Liver (tissue), 9 donors: ENCODE results near the gene UTP25. TPM values are rescaled to one million over a fixed set of nuclear protein-coding genes. Genes with fewer than 3 reads are reported as not detected.

ENCODE experiments used
- DNase-seq: peaks from one replicate; pipeline ENCODE4 v3.0.0-alpha.2; 2017; ENCODE audit warnings: low spot score
- H3K27ac ChIP-seq, 2 donors: one replicate each; pipeline ENCODE4 v1.7.0; 2013; ENCODE audit warnings: inconsistent platforms in 2 of 2, low read length in 2 of 2, control low read depth in 1 of 2, low read depth in 1 of 2, mild to moderate bottlenecking in 1 of 2
- H3K27me3 ChIP-seq, 4 donors: one replicate each; pipeline versions ENCODE4 v1.6.1 to v1.7.0; 2013; ENCODE audit warnings: low read length in 3 of 4, inconsistent platforms in 1 of 4, mild to moderate bottlenecking in 1 of 4, moderate library complexity in 1 of 4; ENCODE audit not compliant: control insufficient read depth in 4 of 4, insufficient read depth in 4 of 4
- H3K36me3 ChIP-seq, 4 donors: one replicate each; pipeline versions ENCODE4 v1.6.1 to v1.7.0; 2013; ENCODE audit warnings: low read length in 3 of 4, mild to moderate bottlenecking in 3 of 4, low read depth in 1 of 4, moderate library complexity in 1 of 4; ENCODE audit not compliant: control insufficient read depth in 4 of 4, insufficient read depth in 3 of 4
- H3K4me1 ChIP-seq, 4 donors: one replicate each; pipeline versions ENCODE4 v1.6.1 to v1.7.0; 2013; ENCODE audit warnings: low read length in 3 of 4, mild to moderate bottlenecking in 3 of 4, moderate library complexity in 1 of 4; ENCODE audit not compliant: control insufficient read depth in 4 of 4, insufficient read depth in 4 of 4
- H3K4me3 ChIP-seq, 3 donors: one replicate each; pipeline versions ENCODE4 v1.6.1 to v1.7.0; 2013; ENCODE audit warnings: low read length in 3 of 3, control low read depth in 1 of 3, low read depth in 1 of 3, mild to moderate bottlenecking in 1 of 3
- H3K9ac ChIP-seq, 2 donors: one replicate each; pipeline ENCODE4 v1.7.0; 2013; ENCODE audit warnings: low read length in 2 of 2, mild to moderate bottlenecking in 2 of 2, moderate library complexity in 2 of 2, control low read depth in 1 of 2, low read depth in 1 of 2
- H3K9me3 ChIP-seq, 4 donors: one replicate each; pipeline versions ENCODE4 v1.6.1 to v1.7.0; 2013; ENCODE audit warnings: low read length in 3 of 4; ENCODE audit not compliant: control insufficient read depth in 4 of 4
- EGR1 ChIP-seq, 2 donors: IDR thresholded peaks; 2 replicates each; pipeline ENCODE4 v1.6.1; 2016 to 2018; ENCODE audit warnings: antibody characterized with exemption in 2 of 2, low read depth in 2 of 2
- FOXA1 ChIP-seq: IDR thresholded peaks from 2 replicates; pipeline ENCODE4 v1.6.1; 2016; ENCODE audit warnings: antibody characterized with exemption
- FOXA2 ChIP-seq: IDR thresholded peaks from 2 replicates; pipeline ENCODE4 v1.6.1; 2016; ENCODE audit warnings: antibody characterized with exemption
- GABPA ChIP-seq, 2 donors: IDR thresholded peaks in 1 of 2; conservative IDR thresholded peaks in 1 of 2; 2 replicates each; pipeline ENCODE4 v1.6.1; 2016; ENCODE audit warnings: antibody characterized with exemption in 2 of 2, mild to moderate bottlenecking in 1 of 2, moderate library complexity in 1 of 2
- HNF4A ChIP-seq, 2 donors: conservative IDR thresholded peaks; 2 replicates each; pipeline ENCODE4 v1.6.1; 2016; ENCODE audit warnings: antibody characterized with exemption in 2 of 2, mild to moderate bottlenecking in 2 of 2
- HNF4G ChIP-seq: IDR thresholded peaks from 2 replicates; pipeline ENCODE4 v1.6.1; 2016; ENCODE audit warnings: antibody characterized with exemption
- JUND ChIP-seq, 2 donors: IDR thresholded peaks; 2 replicates each; pipeline ENCODE4 v1.6.1; 2016; ENCODE audit warnings: antibody characterized with exemption in 2 of 2
- NR2F2 ChIP-seq: IDR thresholded peaks from 2 replicates; pipeline ENCODE4 v1.6.1; 2016; ENCODE audit warnings: antibody characterized with exemption
- RAD21 ChIP-seq, 2 donors: IDR thresholded peaks; 2 replicates each; pipeline ENCODE4 v1.6.1; 2016; ENCODE audit warnings: antibody characterized with exemption in 2 of 2, mild to moderate bottlenecking in 2 of 2
- RXRA ChIP-seq, 2 donors: IDR thresholded peaks; 2 replicates each; pipeline ENCODE4 v1.6.1; 2017 to 2018; ENCODE audit warnings: antibody characterized with exemption in 2 of 2, mild to moderate bottlenecking in 1 of 2
- SP1 ChIP-seq: IDR thresholded peaks from 2 replicates; pipeline ENCODE4 v1.6.1; 2018; ENCODE audit warnings: antibody characterized with exemption, mild to moderate bottlenecking
- TAF1 ChIP-seq: conservative IDR thresholded peaks from 2 replicates; pipeline ENCODE4 v1.6.1; 2016; ENCODE audit warnings: antibody characterized with exemption, mild to moderate bottlenecking
- YY1 ChIP-seq: IDR thresholded peaks from 2 replicates; pipeline ENCODE4 v1.6.1; 2016; ENCODE audit warnings: antibody characterized with exemption, mild to moderate bottlenecking
- WGBS: extraction: QIAGEN DNeasy Blood & Tissue Kit; methylation state at CpG from one replicate; pipeline ENCODE4 v1.1.7; 2013; 5-methylcytosine and 5-hydroxymethylcytosine counted together
- polyA plus RNA-seq, 2 donors: library from polyadenylated mRNA; stranded (reverse) in 1 of 2; unstranded in 1 of 2; fragments of 200-250 nt in 1 of 2; fragments of >200 nt in 1 of 2; fragmentation: Nextera tagmentation in 1 of 2; extraction: Ambion mirVana in 1 of 2; gene quantifications; one replicate each; pipeline versions ENCODE4 v1.2.1 to v1.2.3, GENCODE V29; 2013 to 2015
- total RNA-seq, 2 donors: library from RNA; depleted of rRNA; stranded (reverse); fragments of >200 nt; gene quantifications; one replicate each; pipeline ENCODE4 v1.2.3, GENCODE V29; 2014
- TF ChIP-seq, protein P1 (sequence below): fragments of 150-350 bp; IDR thresholded peaks from 2 replicates; pipeline ENCODE4 v1.5.1; 2017; ENCODE audit warnings: improper control_type of control experiment, low read depth, low read length; ENCODE audit not compliant: missing input control
- TF ChIP-seq, protein P2 (sequence below): IDR thresholded peaks from 2 replicates; pipeline ENCODE4 v1.6.1; 2016; ENCODE audit warnings: antibody characterized with exemption, mild to moderate bottlenecking
- TF ChIP-seq, protein P3 (sequence below): IDR thresholded peaks from 2 replicates; pipeline ENCODE4 v1.6.1; 2016; ENCODE audit warnings: antibody characterized with exemption
- TF ChIP-seq, protein P4 (sequence below): IDR thresholded peaks from 2 replicates; pipeline ENCODE4 v1.6.1; 2016; ENCODE audit warnings: antibody characterized with exemption
- TF ChIP-seq, protein P5 (sequence below): IDR thresholded peaks from 2 replicates; pipeline ENCODE4 v1.6.1; 2016; ENCODE audit warnings: antibody characterized with exemption
- donor health status: healthy.
- donor health status: healthy.
- donor health status: healthy.
- donor health status: healthy.
- donor health status: healthy.

Gene UTP25
- total and polyA plus RNA-seq, 4 donors = 2.4 to 7.7 (median 3.0) TPM

DNA sequence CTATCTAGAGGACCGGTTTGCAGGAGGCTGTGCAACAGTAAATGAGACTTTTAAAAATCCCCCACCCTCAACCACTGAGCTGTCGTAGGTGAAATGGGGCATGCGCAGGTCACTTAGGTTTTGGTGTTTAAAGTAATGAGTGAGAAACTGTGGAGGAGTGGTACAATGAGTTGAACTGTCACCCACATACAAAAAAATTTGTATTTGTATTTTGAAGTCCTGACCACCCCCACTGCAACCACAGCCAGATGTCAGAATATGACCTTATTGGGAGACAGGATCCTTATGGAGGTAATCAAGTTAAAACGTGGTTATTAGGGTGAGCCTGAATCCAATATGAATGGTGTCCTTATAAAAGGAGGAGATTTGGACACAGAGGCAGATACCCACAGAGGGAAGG is 20.3 kb upstream of the UTP25 start:
- Histone ChIP-seq H3K9ac (no peak overlapping the region), H3K4me3 (no peak overlapping the region), H3K4me1 (peaks cover 1 to 24% (median 15%) of the 10 kb centered on the region in 4 donors), H3K9me3 (no peaks in the 10 kb centered on the region), H3K27ac (no peak overlapping the region), H3K36me3 (no peaks in the 10 kb centered on the region), H3K27me3 (no peaks in the 10 kb centered on the region)
- no peak for TF ChIP-seq NR2F2
- TF ChIP-seq YY1 = no peak
- no peak for TF ChIP-seq HNF4A (conservative IDR thresholded peaks at IDR 0.05)
- no peak for TF ChIP-seq GABPA (IDR thresholded peaks at IDR 0.05 in 1 of 2, conservative IDR thresholded peaks at IDR 0.05 in 1 of 2)
- no peak for TF ChIP-seq RAD21 (IDR thresholded peaks at IDR 0.05)
- TF ChIP-seq, protein P1, sequence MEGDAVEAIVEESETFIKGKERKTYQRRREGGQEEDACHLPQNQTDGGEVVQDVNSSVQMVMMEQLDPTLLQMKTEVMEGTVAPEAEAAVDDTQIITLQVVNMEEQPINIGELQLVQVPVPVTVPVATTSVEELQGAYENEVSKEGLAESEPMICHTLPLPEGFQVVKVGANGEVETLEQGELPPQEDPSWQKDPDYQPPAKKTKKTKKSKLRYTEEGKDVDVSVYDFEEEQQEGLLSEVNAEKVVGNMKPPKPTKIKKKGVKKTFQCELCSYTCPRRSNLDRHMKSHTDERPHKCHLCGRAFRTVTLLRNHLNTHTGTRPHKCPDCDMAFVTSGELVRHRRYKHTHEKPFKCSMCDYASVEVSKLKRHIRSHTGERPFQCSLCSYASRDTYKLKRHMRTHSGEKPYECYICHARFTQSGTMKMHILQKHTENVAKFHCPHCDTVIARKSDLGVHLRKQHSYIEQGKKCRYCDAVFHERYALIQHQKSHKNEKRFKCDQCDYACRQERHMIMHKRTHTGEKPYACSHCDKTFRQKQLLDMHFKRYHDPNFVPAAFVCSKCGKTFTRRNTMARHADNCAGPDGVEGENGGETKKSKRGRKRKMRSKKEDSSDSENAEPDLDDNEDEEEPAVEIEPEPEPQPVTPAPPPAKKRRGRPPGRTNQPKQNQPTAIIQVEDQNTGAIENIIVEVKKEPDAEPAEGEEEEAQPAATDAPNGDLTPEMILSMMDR = no peak
- TF ChIP-seq, protein P2, sequence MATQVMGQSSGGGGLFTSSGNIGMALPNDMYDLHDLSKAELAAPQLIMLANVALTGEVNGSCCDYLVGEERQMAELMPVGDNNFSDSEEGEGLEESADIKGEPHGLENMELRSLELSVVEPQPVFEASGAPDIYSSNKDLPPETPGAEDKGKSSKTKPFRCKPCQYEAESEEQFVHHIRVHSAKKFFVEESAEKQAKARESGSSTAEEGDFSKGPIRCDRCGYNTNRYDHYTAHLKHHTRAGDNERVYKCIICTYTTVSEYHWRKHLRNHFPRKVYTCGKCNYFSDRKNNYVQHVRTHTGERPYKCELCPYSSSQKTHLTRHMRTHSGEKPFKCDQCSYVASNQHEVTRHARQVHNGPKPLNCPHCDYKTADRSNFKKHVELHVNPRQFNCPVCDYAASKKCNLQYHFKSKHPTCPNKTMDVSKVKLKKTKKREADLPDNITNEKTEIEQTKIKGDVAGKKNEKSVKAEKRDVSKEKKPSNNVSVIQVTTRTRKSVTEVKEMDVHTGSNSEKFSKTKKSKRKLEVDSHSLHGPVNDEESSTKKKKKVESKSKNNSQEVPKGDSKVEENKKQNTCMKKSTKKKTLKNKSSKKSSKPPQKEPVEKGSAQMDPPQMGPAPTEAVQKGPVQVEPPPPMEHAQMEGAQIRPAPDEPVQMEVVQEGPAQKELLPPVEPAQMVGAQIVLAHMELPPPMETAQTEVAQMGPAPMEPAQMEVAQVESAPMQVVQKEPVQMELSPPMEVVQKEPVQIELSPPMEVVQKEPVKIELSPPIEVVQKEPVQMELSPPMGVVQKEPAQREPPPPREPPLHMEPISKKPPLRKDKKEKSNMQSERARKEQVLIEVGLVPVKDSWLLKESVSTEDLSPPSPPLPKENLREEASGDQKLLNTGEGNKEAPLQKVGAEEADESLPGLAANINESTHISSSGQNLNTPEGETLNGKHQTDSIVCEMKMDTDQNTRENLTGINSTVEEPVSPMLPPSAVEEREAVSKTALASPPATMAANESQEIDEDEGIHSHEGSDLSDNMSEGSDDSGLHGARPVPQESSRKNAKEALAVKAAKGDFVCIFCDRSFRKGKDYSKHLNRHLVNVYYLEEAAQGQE = no peak
- no peak for TF ChIP-seq FOXA2
- no peak for TF ChIP-seq RXRA (IDR thresholded peaks at IDR 0.05)
- no peak for TF ChIP-seq JUND (IDR thresholded peaks at IDR 0.05)
- TF ChIP-seq, protein P3, sequence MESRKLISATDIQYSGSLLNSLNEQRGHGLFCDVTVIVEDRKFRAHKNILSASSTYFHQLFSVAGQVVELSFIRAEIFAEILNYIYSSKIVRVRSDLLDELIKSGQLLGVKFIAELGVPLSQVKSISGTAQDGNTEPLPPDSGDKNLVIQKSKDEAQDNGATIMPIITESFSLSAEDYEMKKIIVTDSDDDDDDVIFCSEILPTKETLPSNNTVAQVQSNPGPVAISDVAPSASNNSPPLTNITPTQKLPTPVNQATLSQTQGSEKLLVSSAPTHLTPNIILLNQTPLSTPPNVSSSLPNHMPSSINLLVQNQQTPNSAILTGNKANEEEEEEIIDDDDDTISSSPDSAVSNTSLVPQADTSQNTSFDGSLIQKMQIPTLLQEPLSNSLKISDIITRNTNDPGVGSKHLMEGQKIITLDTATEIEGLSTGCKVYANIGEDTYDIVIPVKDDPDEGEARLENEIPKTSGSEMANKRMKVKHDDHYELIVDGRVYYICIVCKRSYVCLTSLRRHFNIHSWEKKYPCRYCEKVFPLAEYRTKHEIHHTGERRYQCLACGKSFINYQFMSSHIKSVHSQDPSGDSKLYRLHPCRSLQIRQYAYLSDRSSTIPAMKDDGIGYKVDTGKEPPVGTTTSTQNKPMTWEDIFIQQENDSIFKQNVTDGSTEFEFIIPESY = no peak
- no peak for TF ChIP-seq EGR1 (IDR thresholded peaks at IDR 0.05; ENCODE audit: low read depth in 2 of 2)
- no peak for TF ChIP-seq FOXA1
- TF ChIP-seq, protein P4, sequence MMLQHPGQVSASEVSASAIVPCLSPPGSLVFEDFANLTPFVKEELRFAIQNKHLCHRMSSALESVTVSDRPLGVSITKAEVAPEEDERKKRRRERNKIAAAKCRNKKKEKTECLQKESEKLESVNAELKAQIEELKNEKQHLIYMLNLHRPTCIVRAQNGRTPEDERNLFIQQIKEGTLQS = no peak
- TF ChIP-seq, protein P5, sequence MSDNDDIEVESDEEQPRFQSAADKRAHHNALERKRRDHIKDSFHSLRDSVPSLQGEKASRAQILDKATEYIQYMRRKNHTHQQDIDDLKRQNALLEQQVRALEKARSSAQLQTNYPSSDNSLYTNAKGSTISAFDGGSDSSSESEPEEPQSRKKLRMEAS = no peak
- no peak for TF ChIP-seq TAF1
- TF ChIP-seq SP1 = no peak
- TF ChIP-seq HNF4G = no peak
- DNase-seq = no peak
- 90% methylated on average over 4 of the region's 4 CpGs for WGBS
